Dedifferentiated amniotic fluid mesenchymal stem cell (primary cell): ENCODE measurements around the gene VPS54.
"Not testable (repeated sequence)": the region's sequence is repeated elsewhere in the genome, so short reads cannot be mapped to it uniquely, and the experiment has no call there.

Source experiments
- DNase-seq: peaks from one replicate; pipeline ENCODE4 v3.0.0-alpha.2; 2016; ENCODE audit errors: extremely low spot score

Gene VPS54

GRCh38 chr2:64023485-64024258 lies 4.4 kb upstream of the VPS54 start:
- DNase-seq: no peak

DNA sequence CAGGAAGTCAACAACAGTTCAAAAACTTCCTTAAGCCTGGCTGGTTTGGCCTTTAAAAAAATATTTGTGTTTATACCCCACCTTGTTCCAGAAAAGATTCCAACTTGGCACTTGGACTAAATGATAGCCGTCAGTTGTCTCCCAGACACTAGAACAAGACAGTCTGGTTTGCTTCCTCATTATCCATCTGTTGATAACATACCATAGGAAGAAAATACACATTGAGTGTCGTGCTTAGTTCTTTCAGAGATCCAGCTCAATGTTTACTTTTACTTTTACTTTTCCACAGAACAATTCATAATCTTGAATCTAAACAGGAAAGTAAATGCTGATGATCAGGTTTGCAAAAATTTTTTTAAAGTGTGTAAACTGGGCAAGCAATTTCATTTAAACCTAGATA lies 2.4 kb upstream of the VPS54 start:
- no peak for DNase-seq

- no peak for DNase-seq
These were observed 824 bp upstream of the VPS54 start for GRCh38 chr2:64019975-64020528.

DNA sequence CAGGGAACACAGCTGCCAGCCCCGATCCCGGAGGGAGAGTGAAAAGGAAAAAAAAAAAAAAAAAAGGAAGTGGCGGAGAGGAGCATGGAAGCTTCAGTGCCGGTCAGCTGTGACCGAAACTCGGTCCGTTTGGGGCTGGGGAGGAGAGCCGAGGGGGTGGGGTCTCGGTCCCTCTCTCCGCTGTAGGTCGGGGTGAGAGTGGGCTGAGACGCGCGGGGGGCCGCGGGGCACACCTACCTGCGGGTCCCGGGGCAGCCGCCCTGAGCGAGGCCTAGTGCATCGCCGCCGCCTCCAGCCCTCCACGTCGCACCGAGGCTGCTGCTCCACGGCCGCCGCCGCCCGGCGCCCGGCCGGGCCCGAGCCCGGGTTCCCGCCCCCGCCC lies 536 bp downstream of the VPS54 start:
- DNase-seq: no peak

- peak; percentile 18 for DNase-seq
These were observed 1.2 kb downstream of the VPS54 start for GRCh38 chr2:64017811-64018700.

GRCh38 chr2:64015898-64016297 lies 3.3 kb downstream of the VPS54 start:
- DNase-seq: no peak

DNA sequence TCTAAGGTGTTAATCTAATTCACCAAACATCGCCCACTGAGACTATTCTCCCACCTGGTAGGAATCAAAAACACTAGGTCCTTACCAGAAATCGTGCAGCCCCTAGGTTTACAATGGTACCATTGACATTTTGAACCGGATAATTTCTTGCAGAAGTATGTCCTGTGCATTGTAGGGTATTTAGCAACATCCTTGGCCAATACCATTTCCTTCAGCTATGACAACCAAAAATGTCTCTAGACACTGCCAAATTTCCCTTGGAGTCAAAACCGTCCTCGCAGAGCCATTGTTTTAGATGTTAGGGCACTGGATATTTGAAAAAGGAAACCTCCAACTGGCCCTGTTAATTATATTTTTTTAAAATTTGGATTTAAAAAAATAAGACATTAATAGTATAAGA lies 3.8 kb downstream of the VPS54 start:
- no peak for DNase-seq

GRCh38 chr2:64014628-64015027 lies 4.6 kb downstream of the VPS54 start:
- DNase-seq: no peak

GRCh38 chr2:64013053-64013452 lies 6.2 kb downstream of the VPS54 start:
- no peak for DNase-seq

DNA sequence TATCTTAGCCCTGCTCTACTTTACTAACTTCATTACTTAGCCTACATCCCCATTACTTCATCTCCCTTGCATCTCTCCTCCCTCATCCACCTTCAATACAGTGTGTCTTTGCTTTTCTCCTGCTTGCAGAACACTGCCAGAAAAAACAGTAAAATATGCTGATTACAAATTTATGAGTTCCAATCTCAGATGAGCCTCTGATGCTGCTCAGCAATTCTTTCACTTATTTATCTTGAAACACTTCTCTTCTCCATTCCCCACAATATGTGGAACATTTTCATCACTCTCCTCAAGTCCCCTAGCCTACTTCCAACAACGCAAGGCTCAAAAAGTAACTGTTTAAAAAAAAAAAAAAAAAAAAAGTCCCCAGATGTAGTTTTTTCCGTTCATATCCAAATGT lies 7.1 kb downstream of the VPS54 start:
- DNase-seq: no peak

GRCh38 chr2:64008434-64009009 lies 10.7 kb downstream of the VPS54 start:
- no peak for DNase-seq

GRCh38 chr2:64007924-64008323 lies 11.3 kb downstream of the VPS54 start:
- DNase-seq: no peak

DNA sequence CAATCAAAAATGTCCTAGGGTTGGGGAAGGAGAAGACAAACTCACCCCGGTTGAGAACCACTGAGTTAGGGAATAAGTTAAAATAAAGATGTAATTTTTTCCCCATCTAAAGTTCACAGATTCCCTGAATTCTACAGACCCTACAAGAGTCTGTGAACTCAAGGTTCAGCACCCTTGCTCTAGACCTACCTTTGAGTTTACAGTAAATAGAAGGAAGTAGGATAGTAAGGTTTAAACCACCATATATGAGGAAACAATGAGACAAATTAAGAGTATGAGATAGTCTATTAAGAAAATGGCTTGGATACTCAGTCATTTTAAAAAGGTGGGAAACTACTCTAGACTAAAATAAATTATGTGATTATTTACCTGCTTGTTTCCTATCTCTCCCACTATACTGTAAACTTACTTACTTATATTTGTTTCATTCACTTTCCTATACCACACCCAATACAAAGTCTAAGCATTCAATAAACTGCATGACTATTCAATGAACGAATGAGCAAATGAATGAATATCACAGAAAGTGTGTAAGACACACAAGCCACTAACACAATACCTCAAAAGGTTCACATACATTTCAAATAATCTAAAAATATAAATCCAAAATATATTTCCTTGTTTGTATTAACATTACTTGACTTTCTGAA lies 13.4 kb downstream of the VPS54 start:
- no peak for DNase-seq

GRCh38 chr2:64003239-64003638 lies 16.0 kb downstream of the VPS54 start:
- no peak for DNase-seq

DNA sequence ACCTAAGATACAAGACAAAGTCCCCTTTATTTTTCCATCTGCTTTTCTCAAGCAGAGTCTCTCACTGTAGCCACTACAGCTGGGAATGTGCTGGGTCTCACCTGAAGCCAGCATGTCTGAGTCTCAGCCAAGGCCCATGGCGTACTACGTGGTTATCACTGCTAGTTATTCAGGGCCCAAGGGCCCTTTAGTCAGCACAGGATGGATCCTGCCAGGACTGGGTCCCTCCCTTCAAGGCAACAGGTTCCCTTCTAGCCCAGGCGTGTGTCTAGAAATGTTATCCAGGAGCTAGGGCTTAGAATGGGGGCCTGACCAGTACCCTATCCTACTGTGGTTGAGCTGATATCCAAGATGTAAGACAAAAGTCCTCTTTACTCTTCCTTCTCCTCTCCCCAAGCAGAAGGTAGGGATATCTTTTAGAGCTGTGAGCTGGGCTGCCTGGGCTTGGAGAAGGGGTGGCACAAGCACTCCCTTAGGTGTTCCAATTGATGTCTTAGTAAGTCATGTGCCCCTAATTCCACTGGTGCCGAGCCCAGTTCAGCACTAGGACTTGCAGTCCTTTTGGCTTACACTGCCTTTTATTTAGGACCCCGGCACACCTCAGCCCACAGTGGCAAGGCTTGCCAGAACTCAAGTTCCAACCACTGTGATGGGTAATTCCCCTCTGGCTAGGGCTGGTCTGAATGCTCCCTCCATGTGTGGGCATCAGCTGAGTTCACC lies 17.7 kb downstream of the VPS54 start:
- DNase-seq: no peak

GRCh38 chr2:64000630-64001381 lies 18.4 kb downstream of the VPS54 start:
- no peak for DNase-seq

GRCh38 chr2:63999049-63999448 lies 20.2 kb downstream of the VPS54 start:
- no peak for DNase-seq

DNA sequence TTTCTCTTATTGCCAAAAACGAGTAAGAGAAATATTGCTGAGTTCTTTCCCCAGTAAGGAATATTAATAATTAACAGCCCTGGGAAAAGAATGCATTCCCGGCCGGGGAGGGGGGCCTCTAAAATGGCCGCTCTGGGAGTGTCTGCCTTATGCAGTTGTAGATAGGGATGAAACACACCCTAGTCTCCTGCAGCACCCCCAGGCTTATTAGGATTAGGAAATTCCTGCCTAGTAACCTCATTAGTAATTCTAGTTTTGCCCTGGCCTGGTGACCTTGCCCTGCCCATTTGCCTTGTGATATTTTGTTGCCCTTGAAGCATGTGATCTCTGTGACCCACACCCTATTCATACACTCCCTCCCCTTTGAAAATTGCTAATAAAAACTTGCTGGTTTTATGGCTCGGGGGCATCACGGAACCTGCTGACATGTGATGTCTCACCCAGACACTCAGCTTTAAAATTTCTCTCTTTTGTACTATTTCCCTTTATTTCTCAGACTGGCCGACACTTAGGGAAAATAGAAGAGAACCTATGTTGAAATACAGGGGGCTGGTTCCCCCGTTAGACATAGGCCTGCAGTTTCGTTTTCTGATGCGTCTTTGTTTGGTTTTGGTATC lies 22.5 kb downstream of the VPS54 start:
- not testable (repeated sequence) for DNase-seq

DNA sequence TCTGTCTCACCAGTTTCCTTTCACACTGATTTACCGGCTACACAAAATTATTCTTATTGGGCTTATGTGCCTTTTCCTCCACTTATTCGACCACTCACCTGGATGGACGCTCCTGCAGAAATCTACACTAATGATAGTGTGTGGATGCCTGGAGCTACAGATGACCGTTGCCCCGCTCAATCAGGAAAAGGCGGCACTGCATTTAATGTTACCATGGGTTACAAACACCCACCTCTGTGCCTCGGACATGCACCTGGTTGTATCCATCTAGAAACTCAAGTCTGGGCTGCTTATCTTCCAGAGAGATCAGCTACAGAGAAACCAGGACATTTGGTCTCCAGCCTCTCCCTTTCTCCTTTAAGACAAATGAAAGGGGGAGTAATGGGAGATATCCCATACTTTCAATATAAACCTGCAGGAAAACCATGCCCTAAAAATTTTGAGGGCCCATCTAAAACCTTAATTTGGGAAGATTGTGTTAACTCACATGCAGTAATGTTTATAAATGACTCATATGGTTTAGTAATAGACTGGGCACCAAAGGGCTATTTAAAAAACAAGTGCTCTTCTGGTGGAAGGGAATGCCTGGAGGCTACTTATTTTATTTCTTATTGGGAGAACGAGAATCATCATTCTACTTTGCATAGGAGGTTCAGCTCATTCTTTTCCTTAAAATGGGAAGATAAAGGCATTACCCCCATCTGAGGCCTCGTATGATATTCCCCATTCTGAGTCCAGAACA lies 24.7 kb downstream of the VPS54 start:
- DNase-seq: not testable (repeated sequence)
